HG02970 (cell line): ENCODE results near the gene ATRX.
"Not testable (repeated sequence)": the region's sequence is repeated elsewhere in the genome, so short reads cannot be mapped to it uniquely, and the experiment has no call there.

ENCODE experiments used
- ATAC-seq: cut with Tn5 transposase; IDR thresholded peaks from one replicate; pipeline ENCODE4 v1.9.1; 2021; ENCODE audit warnings: mild to moderate bottlenecking, moderate library complexity, moderate number of reproducible peaks; ENCODE audit not compliant: unreplicated experiment, low FRiP score

Gene ATRX

DNA sequence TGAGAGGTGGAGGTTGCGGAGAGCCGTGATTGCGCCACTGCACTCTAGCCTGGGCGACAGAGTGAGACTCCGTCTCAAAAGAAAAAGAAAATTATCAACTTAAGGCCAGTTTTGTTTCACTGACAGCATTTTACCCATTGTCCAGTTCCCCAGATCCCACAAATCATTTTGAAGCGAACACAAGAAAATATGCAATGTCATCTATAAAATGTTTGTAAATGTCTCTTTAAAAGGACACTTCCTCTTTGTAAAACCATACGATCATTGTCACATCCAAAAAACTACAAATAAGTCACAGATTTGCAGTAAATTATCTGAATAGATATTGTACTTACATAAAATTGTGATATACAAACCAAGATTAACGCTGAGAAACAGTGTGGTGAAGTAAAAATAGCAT, 147.6 kb downstream of the ATRX start:
- ATAC-seq, result no peak

DNA sequence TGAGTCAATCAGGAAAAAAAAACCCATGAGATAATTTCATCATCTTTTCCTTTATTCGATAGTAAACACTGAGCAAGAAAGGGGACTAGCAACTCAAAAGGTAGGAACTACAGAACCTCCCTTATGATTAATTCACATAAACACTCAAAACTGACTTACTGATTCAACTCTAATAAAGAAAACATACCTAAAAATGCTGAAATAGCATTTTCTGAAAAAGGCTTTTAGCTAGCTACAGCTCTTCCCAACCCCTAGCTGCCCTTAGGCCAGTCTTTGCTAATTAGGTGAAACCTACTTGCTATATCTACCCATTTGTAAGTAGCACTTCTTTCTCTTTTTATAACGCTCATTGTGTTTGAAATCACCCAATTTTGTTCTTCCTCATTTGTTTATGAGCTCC, 150.6 kb downstream of the ATRX start:
- ATAC-seq, result no peak

DNA sequence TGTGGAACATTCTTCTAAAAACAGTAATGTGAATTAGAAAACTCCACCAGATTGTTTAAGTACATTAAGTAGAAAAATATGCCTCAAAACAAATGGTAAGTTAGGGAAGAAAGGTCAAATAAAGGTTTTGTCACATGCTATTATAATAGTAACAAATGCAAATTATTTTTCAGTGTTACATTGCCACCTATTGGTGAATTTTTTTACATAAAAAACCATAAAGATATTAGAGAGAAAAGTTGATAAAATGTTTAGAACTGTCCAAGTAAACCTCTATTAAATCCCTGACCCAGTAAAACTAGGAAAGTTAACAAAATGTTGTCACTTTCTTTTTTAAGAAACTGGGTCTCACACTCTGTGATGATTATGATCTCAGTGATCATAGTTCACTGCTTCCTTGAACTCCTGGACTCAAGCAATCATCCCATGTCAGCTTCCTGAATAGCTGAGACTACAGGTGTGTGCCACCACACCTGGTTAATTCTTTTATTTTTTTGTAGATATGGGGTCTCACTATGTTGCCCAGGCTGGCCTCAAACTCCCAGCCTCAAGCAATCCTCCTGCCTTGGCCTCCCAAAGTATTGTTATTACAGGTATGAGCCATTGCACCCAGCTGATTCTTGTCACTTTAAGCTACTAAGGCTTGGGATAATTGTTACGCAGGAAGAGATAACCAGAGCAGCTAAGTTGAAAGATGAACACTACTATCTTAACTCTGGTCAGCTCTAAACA, 157.6 kb downstream of the ATRX start:
- ATAC-seq, result no peak

DNA sequence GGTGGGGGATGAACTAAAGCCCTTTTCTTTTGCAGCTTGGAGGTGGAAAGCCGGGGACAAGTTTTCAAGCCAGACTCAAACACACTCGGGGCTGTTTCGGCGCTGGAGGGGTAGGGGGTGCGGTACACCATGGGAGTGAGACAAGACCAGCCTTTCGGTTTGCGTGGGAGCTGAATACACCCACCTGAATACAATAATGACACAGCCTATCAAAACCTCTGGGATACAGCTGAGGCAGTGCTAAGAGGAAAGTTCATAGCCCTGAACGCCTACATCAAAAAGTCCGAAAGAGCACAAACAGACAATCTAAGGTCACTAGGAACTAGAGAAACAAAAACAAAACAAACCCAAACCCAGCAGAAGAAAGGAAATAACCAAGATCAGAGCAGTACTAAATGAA, 163.3 kb downstream of the ATRX start:
- ATAC-seq, result no peak

DNA sequence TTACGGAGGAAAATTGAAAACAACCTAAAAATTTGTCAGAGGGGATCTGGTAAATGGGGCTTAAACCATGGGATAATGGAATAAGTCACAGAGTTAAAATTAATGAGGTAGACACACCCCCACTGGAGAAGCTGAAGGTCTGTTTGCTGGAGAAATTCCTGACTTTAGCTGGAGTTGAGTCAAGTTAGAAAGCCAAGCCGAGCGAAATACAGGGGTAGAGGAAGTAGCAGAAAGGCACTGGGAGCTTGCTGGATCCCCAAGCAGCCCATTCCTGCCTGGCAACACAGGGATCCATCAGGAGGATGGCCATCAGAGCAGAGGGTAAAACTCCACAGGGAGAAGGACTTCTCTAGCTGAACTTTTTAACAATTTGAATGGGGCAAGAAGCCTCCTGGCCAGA, 163.8 kb downstream of the ATRX start:
- no peak for ATAC-seq

DNA sequence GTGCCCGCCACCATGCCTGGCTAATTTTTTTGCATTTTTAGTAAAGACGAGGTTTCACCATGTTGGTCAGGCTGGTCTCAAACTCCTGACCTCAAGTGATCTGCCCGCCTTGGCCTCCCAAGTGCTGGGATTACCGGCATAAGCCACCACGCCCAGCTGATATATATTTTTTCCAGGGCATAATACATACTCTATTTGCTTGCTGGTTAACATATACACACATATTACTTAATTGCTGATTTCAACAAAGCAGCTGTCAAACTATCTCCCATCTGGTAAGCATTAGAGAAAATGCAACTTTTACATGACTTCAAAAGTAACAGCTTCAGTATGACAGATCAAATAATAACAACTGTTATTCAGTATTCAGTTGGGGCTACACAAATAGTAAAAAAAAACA, 164.6 kb downstream of the ATRX start:
- ATAC-seq, result not testable (repeated sequence)

DNA sequence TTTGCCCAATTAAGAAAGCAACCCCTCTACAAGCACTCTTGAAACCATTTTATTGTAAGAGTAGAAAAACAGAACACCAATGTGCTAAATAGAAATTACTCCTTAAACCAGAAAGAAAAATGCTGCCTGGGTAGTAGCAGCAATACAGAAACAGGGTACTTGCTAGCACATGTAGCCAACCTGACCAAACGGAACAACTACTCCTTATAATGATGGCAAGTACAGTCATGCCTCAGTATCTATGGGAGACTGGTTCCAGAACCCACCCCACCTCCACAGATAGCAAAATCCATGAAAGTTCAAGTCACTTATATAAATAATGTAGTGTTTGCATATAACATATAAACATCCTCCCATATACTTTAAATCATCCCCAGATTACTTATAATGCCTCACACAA, 168.8 kb downstream of the ATRX start:
- no peak for ATAC-seq

DNA sequence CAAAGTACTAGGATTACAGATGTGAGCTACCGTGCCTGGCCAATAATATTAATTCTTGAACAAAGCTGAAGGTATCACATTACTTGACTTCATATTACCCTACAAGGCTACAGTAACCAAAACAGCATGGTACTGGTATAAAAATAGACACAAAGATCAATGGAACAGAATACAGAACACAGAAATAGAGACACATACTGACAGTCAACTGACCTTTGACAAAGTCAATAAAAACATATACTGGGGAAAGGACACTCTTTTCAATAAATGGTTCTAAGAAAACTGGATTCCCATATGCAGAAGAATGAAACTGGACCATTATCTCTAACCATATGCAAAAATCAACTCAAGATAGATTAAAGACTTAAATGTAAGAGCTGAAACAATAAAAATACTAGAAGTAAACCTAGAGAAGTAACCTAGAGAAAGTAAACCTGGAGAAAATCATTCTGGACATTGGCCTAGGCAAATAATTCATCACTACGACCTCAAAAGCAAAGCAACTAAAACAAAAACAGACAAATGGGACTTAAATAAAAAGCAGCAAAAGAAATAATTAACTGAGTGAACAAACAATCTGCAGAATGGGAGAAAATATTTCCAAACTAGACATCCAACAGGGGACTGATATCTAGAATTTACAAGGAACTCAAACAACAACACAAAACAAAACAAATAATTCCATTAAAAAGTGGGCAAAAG, 182.2 kb downstream of the ATRX start:
- ATAC-seq, result no peak

DNA sequence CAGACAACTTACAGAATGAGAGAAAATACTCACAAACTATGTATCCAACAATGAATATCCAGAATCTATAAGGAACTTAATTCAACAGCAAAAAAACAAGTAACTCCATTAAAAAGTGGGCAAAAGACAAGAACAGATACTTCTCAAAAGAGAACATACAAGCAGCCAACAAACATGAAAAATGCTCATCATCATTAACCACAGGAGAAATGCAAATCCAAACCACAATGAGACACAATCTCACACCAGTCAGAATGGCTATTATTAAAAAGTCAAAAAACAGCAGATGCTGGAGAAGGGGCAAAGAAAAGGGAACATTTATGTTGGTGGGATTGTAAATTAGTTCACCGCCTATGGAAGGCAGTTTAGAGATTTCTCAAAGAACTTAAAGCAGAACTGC, 188.5 kb downstream of the ATRX start:
- ATAC-seq, result no peak

DNA sequence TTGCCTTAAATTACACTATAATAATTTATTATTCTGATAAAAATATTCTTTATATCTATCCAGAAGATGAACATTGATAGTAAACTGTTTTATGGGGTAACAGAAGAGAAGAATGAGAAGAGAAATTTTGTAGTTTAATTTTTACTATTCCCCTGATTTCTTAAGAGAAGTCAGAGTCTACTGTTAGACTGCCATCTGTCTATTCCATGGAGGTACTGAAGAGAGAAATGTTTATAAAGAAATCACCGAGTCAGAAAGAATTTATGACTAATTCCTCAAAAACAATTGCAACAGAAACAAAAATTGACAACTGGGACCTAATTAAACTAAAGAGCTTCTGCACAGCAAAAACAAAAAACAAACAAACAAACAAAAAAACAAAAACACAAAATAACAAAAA, 188.9 kb downstream of the ATRX start:
- no peak for ATAC-seq

DNA sequence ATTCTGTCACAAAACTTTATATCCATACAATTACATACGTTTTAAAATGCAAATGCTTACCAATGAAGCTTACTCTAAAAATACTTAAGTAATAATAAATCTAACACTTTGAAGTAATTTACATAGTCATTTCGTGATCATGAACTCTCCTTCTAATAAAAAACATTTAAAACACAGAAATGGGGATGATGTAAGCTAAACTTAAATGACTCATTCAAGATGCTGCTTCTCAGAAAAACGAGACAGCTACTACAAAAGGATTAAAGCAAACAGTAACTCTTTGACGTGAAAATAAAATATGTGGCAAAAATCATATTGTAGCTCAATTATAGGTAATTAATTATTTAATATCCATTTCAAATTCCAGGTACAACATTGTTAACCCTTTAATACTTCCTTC, 190.2 kb downstream of the ATRX start:
- no peak for ATAC-seq

DNA sequence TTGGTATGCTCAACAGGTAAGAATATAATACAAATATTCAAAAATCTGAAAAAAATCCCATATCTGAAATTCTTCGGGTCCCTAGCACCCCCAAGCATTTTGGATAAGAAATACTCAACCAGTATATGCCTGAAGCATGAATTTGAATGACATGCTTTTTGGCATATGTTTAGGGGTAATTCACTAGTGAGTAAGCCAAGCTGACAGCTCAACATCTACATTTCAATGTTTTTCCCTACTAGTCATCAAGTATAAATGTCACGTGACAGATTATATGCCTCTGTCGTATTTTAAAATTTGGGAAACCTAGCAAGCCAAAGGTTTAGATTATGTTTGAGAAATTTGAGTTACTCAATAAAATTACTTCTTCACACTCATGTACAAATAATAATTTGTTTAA, 213.7 kb downstream of the ATRX start:
- ATAC-seq, result no peak

DNA sequence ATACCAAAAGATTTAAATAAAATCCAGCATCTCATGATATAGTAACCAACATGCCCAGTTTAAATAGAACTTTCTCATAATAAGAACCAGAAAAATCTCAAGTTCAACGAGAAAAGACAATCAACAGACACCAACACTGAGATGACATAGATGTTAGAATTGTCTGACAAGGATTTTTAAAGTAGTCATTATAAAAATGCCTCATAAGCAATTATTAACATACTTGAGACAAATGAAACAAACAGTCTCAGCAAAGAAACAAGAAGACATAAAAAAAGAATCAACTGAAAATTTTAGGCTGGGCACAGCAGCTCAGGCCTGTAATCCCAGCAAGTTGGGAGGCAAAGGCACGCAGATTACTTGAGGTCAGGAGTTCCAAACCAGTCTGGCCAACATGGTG, 220.7 kb downstream of the ATRX start:
- ATAC-seq, result no peak

DNA sequence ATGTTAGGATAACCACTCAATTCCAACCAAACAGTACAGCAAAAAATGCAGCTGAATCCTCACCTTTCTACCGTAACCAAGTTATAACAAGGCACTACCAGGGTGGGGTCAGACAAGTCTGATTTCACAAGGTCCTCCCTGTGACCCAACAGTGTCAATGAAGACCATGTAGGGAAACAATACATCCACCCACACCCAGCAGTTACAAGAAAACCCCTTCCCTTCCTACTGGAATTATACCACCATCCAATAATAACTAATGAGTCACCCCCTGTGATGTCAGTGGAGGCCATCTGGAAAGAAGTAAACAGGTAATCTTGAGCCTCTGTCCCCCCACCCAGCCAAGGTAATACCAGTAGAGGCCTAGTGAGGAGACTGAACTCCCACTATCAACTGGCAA, 221.2 kb downstream of the ATRX start:
- no peak for ATAC-seq

DNA sequence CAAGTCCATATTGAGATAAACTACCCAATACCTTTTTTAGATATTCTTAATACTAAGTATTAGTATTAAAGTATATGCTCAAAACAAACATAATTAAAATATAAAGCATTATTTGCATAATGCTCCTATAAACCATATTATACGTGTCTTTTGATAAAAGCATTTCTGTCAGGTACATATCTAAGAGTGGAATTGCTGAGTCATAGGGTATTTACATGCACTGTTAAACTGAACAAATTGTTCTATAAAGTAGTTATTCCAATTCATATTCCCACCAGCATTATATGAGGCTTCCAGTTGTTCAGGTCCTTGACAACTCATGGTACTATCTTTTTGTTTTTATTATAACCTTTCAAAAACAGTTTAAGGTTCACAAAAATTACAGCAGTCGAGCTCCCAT, 224.6 kb downstream of the ATRX start:
- ATAC-seq, result no peak

DNA sequence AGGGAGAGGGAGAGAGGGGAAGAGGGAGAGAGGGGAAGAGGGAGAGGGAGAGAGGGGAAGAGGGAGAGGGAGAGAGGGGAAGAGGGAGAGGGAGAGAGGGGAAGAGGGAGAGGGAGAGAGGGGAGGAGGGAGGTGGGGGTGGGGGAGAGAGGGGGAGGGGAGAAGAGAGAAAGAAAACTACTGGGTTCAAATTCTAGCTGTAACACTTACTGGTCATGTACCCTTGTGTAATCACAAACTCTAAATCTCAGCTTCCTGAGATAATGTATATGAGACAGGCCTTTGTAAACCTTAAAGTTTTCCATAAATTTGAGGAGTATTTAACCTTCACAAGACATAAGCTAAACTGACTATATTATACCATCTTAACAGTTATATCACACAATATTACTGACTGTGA, 229.7 kb downstream of the ATRX start:
- ATAC-seq, result no peak

DNA sequence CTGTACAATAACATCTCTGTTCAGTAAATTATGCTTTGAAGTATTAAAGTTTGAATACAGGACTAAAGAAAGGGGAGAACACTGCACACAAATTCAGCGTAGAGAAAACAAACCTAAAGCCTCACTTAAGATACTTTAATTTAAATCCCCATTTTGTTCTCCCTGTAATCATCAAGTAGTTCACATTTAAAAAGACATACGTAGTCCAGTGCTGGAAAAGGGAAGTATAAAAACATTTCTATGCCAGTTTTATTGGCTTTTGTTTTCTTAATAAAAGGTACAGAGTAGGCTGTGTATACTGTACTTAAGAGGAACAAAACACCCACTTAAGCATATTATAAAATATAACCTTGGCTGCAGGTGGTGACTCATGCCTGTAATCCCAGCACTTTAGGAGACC, 237.3 kb downstream of the ATRX start:
- no peak for ATAC-seq

DNA sequence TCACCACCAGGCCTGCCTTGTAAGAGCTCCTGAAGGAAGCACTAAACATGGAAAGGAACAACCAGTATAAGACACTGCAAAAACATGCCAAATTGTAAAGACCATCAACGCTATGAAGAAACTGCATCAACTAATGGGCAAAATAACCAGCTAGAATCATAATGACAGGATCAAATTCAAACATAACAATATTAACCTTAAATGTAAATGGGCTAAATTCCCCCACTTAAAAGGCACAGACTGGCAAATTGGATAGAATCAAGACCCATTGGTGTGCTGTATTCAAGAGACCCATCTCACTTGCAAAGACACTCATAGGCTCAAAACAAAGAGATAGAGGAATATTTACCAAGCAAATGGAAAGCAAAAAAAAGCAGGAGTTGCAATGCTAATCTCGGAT, 246.2 kb downstream of the ATRX start:
- ATAC-seq, result not testable (repeated sequence)

DNA sequence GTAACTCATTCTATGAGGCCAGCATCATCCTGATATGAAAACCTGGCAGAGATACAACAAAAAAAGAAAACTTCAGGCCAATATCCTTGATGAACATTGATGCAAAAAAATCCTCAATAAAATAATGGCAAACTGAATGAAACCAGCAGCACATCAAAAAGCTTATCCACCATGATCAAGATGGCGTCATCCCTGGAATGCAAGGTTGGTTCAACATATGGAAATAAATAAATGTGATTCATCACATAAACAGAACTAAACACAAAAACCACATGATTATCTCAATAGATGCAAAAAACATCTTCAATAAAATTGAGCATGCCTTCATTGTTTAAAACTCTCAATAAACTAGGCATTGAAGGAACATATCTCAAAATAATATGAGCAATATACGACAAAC, 254.8 kb downstream of the ATRX start:
- ATAC-seq, result not testable (repeated sequence)

DNA sequence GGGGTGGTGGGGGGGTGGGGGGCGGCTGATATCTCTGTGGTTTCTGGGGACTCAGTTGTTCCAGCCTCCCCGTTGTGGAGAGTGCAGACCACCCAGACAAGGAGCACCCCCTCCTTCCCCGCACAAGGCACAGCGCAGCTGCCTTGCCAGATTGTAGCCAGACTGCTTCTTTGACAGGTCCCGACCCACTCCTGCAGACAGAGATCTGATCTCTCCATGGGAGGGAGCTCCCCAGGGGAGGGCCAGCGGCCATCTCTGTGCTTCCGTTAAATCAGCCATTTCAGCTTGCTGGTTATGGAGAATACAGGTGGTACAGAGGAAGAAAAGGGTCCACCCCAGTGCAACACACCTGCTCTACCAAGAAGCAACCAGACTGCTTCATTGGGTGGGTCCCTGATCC, 258.0 kb downstream of the ATRX start:
- no peak for ATAC-seq

DNA sequence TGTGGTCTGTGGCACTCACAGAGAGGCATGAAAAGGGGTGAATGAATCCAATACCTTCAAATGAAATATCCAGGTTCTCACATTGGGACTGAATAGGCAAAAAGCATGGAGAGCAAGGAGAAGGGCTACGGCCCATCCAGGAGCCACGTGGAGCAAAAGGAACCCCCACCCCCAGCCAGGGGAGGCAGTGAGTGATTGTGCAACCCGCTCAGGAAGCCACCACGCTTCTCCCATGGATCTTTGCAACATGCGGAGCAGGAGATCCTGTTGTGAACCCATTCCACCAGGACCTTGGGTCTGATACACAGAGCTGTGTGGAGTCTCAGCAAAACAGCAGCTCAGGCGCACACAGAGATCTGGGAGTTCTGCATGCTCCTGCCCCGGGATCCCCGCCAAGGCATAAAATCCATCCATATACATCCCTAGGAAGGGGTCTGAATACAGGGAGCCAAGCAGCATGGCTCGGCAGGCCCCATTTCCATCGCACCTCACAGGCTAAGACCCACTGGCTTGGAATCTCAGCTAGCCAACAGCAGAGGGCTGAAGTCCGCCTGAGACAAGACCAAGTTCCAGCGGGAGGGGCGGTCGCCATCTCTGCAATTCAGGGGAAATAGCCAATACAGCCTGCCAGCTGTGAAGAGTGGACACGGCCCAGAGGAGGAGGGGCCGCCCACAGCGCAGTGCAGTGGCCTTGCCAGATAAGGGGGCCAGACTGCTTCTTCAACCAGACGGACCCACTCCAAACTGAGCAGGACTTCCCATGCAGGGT, 258.6 kb downstream of the ATRX start:
- no peak for ATAC-seq

DNA sequence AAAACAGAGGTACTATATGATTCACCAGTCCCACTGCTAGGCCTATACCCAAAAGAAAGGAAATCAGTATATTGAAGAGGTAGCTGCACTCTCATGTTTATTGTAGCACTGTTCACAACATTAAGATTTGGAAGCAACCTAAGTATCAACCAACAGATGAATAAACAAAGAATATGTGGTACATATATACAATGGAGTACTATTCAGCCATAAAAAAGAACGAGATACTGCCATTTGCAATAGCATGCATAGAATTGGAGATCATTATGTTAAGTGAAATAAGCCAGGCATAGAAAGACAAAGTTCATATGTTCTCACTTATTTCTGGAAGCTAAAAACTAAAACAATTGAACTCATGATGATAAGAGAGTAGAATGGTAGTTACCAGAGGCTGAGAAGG, 266.3 kb downstream of the ATRX start:
- ATAC-seq, result no peak
